ENCODE data around the gene PHAF1. TPM values are rescaled to one million over a fixed set of nuclear protein-coding genes. Genes with fewer than 3 reads are reported as not detected.

PHAF1 gene
- total RNA-seq, 4 donors from 2014 or later: 23.3 to 63.4 (median 48.9) TPM

GRCh38 chr16:67111951-67112444 lies 2.3 kb downstream of the PHAF1 start:
- Histone ChIP-seq H3K4me3 (no peak overlapping the region), H3K36me3 (no peaks in the 10 kb centered on the region), H3K9me3 (no peaks in the 10 kb centered on the region), H3K27ac (peak overlapping the region; percentile 83 to 92 (median 89)), H3K4me1 (peaks cover 42 to 44% of the 10 kb centered on the region in 2 donors), H3K27me3 (no peaks in the 10 kb centered on the region)
- intact Hi-C loops (cut with DNase I; ENCODE audit: low total_unique reads): loop anchor here (2.0 kb wide), 1 partner anchor 43 kb away; no protein-coding TSS in a partner anchor
- TF ChIP-seq CTCF (IDR thresholded peaks at IDR 0.05 in 4 of 5, conservative IDR thresholded peaks at IDR 0.05 in 1 of 5): no peak
- no peak for TF ChIP-seq POLR2A (IDR thresholded peaks at IDR 0.05)
- ATAC-seq: no peak
- no peak for DNase-seq
- in situ Hi-C loops (cut with MboI; ENCODE audit: low sequenced_read_pairs in 4 of 4): no loop called here

- in situ Hi-C loops (cut with MboI; ENCODE audit: low sequenced_read_pairs in 4 of 4): no loop called here
- no peak overlapping the region for H3K4me3 ChIP-seq
- TF ChIP-seq POLR2A (IDR thresholded peaks at IDR 0.05) (no peak), CTCF (IDR thresholded peaks at IDR 0.05 in 4 of 5, conservative IDR thresholded peaks at IDR 0.05 in 1 of 5) (no peak)
- peaks cover 42 to 45% of the 10 kb centered on the region in 2 donors for H3K4me1 ChIP-seq
- peak overlapping the region; percentile 39 to 92 (median 89) for H3K27ac ChIP-seq
- no peaks in the 10 kb centered on the region for H3K9me3 ChIP-seq
- DNase-seq: no peak
- no peaks in the 10 kb centered on the region for H3K36me3 ChIP-seq
- intact Hi-C loops (cut with DNase I; ENCODE audit: low total_unique reads): no loop called here
- H3K27me3 ChIP-seq: no peaks in the 10 kb centered on the region
- ATAC-seq: no peak
Measured at GRCh38 chr16:67112591-67113399, 3.1 kb downstream of the PHAF1 start.

DNA sequence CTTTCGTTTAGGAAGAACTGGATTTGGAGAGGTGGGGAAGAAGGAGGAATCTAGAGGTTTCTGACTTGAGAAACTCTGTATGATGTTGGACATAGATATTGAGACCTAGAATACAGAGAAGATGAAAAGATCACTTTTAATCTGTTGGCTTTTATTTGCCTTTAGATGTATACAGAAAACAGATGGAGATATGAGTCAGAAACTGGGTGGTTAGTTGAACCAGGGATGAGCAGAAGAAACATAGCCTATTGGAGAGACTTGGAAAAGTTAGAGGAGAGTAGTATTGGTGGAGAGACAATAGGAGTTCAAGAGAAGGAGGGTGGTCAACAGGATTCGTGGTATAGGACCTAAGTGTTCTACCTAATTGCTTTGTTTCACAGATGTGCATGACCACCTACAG lies 5.1 kb downstream of the PHAF1 start:
- H3K9me3 ChIP-seq: no peaks in the 10 kb centered on the region
- no peak for ATAC-seq
- in situ Hi-C loops (cut with MboI; ENCODE audit: low sequenced_read_pairs in 4 of 4) (no loop called here), intact Hi-C loops (cut with DNase I; ENCODE audit: low total_unique reads) (no loop called here)
- H3K27me3 ChIP-seq: no peaks in the 10 kb centered on the region
- peaks cover 36% of the 10 kb centered on the region in 2 donors for H3K4me1 ChIP-seq
- TF ChIP-seq CTCF (IDR thresholded peaks at IDR 0.05 in 4 of 5, conservative IDR thresholded peaks at IDR 0.05 in 1 of 5): no peak
- TF ChIP-seq POLR2A (IDR thresholded peaks at IDR 0.05): no peak
- H3K36me3 ChIP-seq: peaks cover 0 to 2% of the 10 kb centered on the region in 2 donors
- peak overlapping the region in 3 of 4 donors; percentile 16 to 79 (median 77) for H3K27ac ChIP-seq
- no peak for DNase-seq
- H3K4me3 ChIP-seq: no peak overlapping the region

DNA sequence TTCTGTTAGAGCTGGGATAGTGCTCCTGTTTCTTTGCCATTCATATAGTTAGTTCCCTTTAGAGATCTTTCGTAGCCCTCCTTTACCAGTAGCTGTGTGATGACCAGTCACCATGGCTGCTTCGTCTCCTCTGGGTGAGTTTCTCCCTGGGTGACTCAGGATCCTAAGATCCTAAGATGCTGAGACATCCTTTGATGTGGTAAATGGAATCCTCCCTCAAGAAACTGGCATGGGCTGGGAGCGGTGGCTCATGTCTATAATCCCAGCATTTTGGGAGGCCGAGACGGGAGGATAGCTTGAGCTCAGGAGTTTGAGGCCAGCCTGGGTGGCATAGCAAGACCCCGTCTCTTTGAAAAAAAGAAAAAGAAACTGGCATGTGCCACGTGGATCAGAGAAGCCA lies 5.9 kb downstream of the PHAF1 start:
- in situ Hi-C loops (cut with MboI; ENCODE audit: low sequenced_read_pairs in 4 of 4): no loop called here
- TF ChIP-seq POLR2A (IDR thresholded peaks at IDR 0.05) (no peak), CTCF (IDR thresholded peaks at IDR 0.05 in 4 of 5, conservative IDR thresholded peaks at IDR 0.05 in 1 of 5) (no peak)
- no peak for ATAC-seq

More for the DNA sequence above, 5.9 kb downstream of the PHAF1 start:
- Histone ChIP-seq H3K27ac (peak overlapping the region; percentile 60 to 79 (median 72)), H3K4me1 (peaks cover 30 to 33% of the 10 kb centered on the region in 2 donors), H3K4me3 (no peak overlapping the region), H3K27me3 (no peaks in the 10 kb centered on the region), H3K9me3 (no peaks in the 10 kb centered on the region), H3K36me3 (peaks cover 0 to 10% of the 10 kb centered on the region in 2 donors)
- intact Hi-C loops (cut with DNase I; ENCODE audit: low total_unique reads): no loop called here
- DNase-seq: no peak

Data from gastrocnemius medialis (tissue), 4 donors.